NT2/D1 (cell line): ENCODE data around the gene DLG2.

ENCODE experiments used
- YY1 ChIP-seq: IDR thresholded peaks from 2 replicates; pipeline ENCODE4 v1.6.1; 2011; ENCODE audit not compliant: insufficient read length, insufficient read depth
- ZNF274 ChIP-seq: IDR thresholded peaks from 2 replicates; pipeline ENCODE4 v1.6.1; 2011; ENCODE audit warnings: mild to moderate bottlenecking, low read depth, low read length

GRCh38 chr11:84626256-84626655 is 1000.9 kb downstream of the DLG2 start:
- no peak for TF ChIP-seq ZNF274
- no peak for TF ChIP-seq YY1
